GM21786 (cell line): ENCODE results near the gene ZNF428.
"Not testable (repeated sequence)": the region's sequence is repeated elsewhere in the genome, so short reads cannot be mapped to it uniquely, and the experiment has no call there.

ENCODE experiments used
- ATAC-seq: cut with Tn5 transposase; IDR thresholded peaks from one replicate; pipeline ENCODE4 v1.9.1; 2021; ENCODE audit not compliant: unreplicated experiment

ZNF428 gene, protein sequence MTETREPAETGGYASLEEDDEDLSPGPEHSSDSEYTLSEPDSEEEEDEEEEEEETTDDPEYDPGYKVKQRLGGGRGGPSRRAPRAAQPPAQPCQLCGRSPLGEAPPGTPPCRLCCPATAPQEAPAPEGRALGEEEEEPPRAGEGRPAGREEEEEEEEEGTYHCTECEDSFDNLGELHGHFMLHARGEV

DNA sequence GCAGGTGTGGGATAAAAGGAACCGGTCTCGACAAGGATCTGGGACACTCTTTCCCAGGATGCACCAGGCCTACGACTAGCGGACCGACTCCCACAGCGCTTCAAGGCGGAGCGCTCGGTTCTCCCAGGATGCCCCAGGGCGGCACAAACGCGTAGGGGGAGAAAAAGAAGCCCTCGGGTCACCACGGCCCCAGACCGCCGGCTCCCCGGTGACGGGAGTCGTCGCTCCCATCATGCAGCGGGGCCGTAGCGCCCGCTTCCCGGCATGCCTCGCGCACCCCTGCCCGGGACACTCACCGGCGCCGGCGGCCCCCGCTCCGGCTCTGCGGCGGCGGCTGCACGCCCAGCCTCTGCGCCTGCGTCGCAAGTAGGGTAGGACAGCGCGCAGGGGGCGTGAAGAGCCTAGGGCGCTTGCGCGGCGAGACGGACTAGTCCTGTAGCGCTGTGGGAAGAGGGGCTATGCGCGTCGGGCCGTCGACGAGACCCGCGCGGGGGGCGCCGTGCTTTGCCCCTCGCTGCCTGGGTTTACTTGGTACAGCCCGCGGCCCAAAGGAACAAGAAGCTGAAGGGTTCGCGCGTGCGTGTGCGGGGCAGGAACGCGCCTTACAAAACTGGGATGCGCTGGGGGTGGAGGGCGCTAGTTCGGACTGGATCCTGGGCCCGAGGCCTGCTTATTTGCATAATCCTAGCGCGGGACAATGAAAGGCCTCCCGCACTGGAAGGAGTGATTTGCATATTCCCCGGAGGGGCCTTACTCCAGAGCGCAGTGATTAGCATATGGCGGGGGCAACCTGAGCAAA is at the start of gene ZNF428:
TSS of gene ZNF428 (minus strand) at position 368 of the 799 bp plus-strand sequence. CDS start 5,325 bp downstream, outside the sequence.
- ATAC-seq, result peak; percentile 73

DNA sequence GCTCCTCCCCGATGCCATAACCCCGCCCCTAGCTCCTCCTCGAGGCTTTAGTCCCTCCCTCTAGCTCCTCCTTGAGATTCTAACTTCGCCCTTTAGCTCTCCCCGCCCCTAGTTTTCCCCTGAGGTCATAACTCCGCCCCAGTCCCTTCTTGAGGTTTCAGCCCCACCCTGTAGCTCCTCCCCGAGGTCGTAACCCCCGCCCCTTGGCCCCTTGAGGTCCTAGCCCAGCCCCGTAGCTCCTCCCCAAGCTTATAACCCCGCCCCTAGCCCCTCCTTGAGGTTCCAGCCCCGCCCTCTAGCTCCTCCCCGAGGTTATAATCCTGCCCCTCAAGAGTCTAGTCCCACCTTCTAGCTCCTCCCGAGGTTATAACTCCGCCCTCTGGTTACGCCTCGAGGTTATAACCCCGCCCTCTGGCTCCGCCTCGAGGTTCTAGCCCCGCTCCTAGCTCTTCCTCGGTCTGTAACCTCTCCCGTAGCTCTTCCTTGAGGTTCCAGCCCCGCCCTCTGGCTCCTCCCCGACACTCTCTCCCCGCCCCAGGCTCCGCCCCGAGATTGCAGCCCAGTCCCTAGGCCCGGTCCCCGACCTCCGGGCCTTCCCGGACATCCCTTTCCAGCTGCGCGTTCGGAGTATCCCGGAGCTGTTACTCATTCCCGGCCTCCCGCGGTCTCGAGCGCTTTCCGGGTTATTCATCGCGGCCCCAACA is 49.1 kb upstream of the ZNF428 start:
- ATAC-seq, result peak; percentile 86

DNA sequence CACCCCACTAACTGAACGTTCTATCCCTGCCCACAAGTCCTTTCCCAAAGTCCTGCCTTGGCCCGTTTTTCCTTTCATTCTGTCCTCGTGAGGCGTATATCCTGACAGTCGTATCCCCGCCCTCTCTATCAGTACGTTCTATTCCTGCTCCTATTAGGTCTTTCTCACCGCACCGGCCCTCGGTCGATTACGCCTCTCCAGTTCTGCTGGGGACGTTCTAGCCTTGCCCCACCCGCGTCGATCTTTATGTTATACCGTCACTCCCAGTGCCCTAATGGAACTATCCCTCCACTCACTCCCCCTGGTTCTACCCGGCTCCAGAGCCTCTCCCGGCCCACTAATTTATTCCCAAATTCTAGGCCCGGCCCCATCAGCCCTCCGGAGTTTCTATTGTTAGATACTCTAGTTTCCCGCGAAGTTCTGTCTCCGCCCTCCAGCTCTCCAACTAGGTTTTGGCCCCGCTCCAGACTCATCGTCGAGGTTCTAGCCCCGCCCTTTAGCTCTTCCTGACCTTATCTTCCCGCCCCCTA is 48.5 kb upstream of the ZNF428 start:
- no peak for ATAC-seq

DNA sequence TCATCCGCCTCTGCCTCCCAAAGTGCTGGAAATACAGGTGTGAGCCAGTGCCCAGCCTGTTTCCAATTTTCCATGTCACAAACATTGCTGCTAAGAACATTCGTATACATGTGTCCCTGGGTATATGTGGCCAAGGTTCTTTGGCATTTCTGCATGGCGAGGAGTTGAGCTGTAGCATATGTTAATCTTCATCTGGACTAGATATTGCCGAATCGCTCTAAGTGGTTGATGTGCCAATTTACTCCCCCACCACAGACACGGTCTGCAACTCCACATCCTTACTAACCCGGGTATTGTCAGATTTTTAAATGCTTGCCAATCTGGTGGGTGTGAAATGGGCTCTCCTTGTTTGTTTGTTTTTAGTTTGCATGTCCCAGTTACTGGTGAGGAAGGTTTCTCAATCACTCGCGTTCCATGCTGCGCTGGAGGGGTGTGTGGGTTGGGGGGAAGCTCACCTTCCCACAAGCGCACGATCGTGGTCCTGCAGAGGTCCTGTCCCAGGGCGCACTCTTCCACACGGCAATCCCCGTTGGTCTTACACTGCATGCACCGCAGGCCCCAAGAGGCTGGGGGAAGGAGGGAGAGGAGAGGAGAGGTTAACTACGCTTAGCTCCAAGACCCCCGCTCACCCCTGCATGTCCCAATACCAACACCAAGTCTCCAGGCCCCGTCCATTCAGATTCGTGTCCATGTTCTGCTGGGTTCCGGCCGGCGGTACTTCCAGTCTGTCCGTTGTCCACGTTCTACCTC is 47.9 kb upstream of the ZNF428 start:
- no peak for ATAC-seq

DNA sequence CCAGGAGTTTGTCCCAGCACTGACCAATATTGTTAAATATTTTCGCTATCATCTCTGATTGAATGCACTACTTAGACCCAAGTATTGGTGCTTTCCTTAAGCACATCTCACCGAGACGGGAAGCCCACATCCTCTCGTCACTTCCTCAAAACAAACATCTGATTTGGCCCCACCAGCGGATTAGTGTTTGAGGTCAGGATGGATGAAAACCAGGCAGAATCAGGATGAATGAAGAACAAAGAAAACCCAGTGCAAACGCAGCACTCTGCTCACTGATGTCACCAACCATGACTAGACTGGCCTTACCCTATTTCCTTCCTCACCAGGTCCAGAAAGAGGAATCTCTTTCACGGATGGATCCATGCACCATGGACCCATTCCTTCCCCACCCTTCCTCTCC is 44.6 kb upstream of the ZNF428 start:
- ATAC-seq, result no peak

DNA sequence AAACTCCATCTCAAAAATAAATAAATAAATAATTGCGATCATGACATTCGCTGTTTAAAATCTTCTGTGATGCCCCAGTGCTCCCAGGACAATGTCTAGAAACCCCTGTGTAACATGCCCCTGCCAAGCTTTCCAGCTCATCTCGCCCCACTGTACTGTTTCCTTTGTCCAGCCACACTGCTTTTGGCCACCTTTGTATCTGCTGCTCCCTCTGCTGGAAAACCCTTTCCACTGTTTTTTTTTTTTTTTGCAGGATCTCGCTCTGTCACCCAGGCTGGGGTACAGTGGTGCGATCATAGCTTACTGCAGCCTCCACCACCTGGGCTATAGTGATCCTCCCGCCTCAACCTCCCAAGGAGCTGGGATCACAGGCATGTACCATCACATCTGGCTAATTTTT is 43.1 kb upstream of the ZNF428 start:
- ATAC-seq, result no peak

DNA sequence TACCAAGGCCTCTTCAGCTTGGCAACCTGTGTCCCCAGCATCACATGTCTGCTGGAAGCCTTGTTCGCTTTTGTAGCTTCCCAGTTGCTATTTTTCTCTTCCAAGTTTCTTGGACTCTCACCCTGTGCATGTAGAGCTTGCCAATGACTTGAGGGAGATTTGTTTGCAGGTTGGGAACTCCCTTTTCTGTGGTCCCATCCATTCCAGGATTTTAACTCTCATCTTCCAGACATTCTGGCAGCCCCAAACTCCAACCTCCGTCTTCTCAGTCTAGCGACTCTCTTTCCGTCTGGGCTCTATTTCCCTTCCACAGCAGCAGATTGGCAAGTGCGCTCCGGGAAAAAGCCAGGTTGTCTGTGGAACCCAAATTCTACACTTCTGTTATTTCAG is 41.5 kb upstream of the ZNF428 start:
- no peak for ATAC-seq

DNA sequence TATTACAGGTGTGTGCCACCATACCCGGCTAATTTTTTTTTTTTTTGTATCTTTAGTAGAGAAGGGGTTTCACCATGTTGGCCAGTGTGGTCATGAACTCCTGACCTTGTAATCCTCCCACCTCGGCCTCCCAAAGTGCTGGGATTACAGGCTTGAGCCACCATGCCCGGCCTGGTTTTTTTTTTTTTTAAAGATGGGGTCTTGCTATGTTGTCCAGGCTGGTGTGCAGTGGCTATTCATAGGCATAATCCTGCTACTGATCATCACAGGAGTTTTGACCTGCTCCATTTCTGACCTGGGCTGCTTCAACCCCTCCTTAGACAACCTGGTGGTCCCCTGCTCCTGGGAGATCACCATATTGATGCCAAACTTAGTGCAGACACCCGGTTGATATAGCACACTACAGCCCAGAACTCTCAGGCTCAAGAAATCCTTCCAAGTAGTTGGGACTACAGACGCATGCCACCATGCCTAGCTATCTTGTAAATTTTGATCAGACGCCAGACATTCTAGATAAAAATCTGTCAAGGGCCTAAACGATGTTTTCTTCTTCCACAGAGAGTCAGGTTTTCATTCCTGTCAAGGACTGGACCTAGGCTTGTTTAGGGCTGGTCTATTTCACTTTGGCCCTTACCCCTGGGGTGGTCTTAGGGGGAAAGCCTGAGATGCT is 41.0 kb upstream of the ZNF428 start:
- no peak for ATAC-seq

DNA sequence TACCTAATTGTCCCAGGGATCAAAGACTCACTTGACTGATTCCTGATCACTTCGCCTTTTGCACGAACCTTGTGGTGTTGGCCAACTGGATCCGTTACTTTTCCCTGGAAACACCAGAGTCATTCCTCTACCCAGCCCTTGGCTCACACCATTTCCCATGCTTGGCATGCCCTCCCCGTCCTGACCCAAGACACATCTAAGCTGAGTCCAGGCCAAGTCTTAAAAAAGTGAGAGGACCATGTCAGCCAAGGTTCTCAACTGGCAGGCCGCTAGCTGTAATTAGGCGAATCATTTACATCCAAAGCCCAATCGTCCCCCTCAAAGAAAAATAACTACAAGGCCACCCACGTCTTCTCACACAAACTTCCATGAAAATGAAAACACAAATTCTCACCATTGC is 39.1 kb upstream of the ZNF428 start:
- no peak for ATAC-seq

DNA sequence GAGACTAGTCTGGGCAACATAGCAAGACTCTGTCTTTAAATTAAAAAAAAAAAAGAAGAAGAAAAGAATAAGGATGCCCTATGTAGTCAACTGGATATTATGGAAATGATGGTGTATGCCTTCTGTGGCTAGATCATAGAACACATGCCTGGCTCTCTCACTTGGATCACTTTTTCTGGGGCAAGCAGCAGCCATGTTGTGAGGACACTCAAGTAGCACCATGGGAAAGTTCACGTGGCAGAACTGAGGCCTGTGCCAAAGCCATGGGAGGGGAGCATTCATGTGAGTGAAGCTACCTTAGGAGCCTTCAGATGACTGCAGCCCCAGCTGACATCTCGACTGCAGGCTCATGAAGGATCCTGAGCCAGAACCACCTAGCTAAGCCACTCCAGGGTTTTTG is 38.6 kb upstream of the ZNF428 start:
- ATAC-seq, result no peak

DNA sequence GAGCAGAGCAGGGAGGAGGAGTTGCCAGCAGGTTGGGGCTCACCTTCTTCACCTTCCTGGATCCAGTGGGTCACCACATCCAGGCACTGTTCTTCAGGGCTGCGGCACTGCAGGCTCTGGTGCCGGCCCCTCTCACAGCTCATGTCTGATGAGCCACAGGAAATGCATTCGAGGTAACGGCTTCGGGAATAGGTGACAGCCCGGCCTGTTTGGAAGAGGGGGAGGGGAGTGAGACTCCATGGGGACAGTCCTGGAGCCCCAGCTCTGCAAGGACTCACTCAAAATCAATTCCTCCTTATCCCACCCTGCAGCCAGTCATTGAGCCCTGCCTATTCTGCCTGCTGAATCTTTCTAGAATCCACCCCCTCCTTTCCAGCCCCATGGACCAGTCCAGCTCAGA is 37.0 kb upstream of the ZNF428 start:
- ATAC-seq, result no peak

DNA sequence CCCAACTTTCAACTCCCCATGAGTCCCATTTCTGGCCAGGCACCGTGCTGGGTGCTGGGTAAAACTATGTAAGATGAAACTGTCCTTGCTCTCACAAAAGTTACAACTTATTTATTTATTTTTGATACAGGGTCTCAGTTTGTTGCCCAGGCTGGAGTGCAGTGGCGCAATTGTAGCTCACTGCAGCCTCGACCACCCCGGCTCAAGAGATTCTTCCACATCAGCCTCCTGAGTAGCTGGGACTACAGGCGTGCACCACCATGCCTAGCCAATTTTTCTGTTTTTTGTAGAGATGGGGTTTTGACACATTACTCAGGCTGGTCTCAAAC is 33.1 kb upstream of the ZNF428 start:
- ATAC-seq, result no peak

DNA sequence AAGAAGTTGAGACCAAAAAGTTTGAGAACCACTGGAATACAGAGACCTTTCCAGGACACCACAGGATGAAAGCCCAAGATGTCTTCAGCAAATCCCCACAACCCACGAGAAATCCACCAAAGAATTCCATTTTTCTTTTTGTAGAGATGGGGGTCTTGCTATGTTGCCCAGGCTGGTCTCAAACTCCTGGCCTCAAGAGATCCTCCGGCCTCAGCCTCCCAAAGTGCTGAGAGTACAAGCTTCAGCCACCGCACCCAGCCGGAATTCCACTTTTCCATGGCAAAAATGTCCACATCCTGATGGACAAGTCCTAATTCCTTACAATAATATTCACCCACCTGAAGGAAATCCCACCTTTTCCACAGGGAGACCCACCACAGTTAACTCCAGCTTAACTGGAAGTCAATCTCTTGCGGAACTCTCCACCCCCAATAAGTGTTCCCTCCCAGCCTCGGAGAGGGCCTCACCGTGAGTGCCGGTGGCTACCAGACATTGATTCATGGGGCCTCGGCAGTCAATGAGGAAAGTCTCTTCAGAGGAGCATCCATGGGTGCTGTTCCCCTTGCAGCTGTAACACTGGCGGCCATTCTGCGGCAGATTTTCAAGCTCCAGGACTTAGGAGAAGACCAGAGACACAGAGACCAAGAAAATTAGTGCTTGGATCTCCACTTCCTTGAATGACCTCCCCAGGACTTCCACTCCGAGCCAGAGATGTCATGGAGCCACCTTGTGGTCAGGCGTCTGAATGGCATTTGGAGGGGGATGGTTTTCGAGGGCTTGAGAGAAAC is 32.5 kb upstream of the ZNF428 start:
- no peak for ATAC-seq

DNA sequence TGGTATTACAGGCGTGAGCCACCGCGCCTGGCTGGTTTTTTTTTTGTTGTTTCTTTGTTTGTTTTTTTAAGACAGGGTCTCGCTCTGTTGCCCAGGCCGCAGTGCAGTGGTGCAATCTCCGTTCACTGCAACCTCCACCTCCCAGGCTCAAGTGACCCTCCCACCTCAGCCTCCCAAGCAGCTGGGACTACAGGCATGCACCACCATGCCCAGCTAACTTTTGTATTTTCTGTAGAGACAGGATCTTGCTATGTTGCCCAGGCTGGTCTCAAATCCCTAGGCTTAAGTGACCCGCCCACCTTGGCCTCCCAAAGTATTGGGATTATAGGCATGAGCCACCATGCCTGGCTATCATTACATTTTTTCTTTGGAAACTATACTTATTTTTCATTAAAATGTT is 30.8 kb upstream of the ZNF428 start:
- ATAC-seq, result not testable (repeated sequence)

DNA sequence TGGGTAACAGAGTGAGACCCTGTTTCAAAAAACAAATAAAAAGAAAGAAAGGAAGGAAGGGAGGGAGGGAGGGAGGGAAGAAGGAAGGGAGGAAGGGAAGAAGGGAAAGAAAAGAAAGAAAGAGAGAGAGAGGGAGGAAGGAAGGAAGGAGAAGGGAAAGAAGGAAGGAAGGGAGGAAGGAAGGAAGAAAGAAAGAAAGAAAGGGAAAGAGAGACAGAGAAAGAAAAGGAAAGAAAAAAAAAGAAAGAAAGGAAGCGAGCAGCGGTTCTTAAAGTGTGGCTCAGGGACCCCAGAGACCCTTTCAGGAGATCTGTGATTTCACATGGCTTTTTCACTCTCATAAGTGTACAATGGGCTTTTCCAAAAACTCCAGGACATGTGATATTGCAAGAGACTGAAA is 30.1 kb upstream of the ZNF428 start:
- no peak for ATAC-seq

DNA sequence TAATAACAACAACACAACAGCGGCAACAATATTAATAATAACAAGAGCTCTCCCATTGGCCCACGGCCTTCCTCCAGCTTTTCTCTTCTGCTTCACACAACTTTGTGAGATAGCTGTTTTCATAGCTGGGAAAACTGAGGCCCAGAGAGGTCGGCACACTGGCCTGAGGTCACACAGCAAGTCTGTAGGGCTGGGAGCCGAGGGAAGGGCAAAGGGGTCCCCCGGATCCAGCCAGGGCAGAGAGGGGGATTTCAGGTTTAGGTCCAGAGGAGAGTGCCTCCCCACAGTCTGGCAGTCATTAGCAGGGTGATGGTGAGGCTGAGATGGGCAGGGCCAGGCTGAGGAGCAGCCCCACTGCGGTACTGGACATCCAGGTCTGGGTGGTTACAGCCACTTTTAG is 29.2 kb upstream of the ZNF428 start:
- no peak for ATAC-seq

DNA sequence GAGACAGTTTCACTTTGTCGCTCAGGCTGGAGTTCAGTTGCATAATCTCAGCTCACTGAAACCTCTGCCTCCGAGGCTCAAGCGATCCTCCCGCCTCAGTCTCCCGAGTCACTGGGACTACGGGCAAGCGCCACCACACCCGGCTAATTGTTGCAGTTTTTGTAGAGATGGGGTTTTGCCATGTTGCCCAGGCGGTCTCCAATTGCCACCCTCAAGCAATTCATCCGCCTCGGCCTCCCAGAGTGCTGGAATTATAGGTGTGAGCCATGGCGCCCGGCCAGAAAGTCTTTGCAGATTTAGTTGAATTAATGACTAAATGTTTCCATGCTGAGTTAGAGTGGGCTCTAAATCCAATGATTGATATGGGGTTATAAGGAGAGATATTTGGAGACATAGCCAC is 24.8 kb upstream of the ZNF428 start:
- no peak for ATAC-seq

DNA sequence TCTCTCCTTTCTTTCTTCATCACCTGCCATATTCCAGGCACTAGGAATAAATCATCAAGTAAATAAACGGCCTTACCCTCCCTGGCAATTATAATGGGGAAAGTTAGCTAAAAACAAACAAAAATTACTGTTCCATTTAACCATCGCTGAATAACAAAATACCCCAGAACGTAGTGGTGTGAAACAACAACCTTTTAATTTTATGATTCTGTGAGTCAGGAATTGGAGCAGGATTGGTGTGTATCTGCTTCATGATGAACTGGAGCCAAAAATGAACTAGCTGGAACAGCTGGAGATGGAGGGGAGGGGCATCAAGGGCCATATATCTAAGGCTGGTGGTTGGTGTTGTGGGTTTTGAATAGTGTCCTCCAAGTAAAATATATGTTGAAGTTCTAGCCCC is 23.9 kb upstream of the ZNF428 start:
- ATAC-seq, result no peak

DNA sequence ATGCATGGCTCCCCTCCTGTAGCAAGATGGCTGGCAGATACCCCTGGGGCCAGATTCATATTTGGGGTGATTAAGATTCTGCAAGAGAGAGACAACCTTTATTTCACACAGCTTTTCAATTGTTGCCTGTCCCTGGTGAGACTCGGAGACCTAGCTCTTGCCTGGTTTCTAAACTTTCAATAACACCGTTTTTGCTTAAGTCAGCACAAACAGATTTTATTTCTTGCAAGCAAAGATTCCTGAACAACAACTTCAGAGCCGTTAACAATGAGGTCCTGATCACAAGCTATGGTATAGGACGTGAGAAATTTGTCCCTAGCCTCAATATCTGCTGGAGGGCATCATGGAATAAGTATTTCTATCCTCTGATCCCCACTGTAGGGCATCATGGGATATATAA is 23.1 kb upstream of the ZNF428 start:
- ATAC-seq, result no peak

DNA sequence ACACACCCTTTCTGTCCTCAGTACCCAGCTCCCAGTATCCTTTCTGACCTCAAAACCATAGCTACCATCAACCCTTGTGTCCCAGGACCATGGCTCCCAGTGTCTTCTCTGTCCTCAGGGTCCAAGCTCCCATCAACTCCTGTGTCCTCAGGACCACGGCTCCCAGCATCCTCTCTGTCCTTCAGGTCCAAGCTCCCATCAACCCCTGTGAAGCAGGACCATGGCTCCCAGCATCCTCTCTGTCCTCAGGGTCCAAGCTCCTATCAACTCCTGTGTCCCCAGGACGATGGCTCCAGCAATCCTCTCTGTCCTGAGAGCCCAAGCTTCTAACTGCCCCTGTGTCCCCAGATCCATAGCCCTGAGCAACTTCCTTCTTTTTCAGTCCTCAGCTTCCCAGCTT is 21.9 kb upstream of the ZNF428 start:
- ATAC-seq, result no peak
